ENCODE results near the gene ZBTB21. TPM values are rescaled to one million over a fixed set of nuclear protein-coding genes. Genes with fewer than 3 reads are reported as not detected.
A peak's percentile ranks its signal among the peaks of the same experiment; 100 is the strongest.

Gene ZBTB21
- total and polyA plus RNA-seq, 9 of the 15 experiments (the other 6 are each of a cell fraction or from before 2014, with no cell fraction given): 2.2 to 15.2 (median 8.7) TPM

- no peaks in the 10 kb centered on the region for H3K9me1 ChIP-seq (ENCODE audit: control insufficient read depth, insufficient read depth, low read length)
- ChIA-PET CTCF (ENCODE audit: low intra/inter-chr PET ratio) (no interaction called here), POLR2A (no interaction called here)
- H3K4me1 ChIP-seq (replicated peaks in 1 of 2; ENCODE audit: control insufficient read depth in 2 of 2, insufficient read depth in 2 of 2, low read length in 2 of 2): peaks cover 0 to 4% of the 10 kb centered on the region in 2 experiments; a peak in 2 of 5 replicates
- FAIRE-seq (peak; percentile 57), ATAC-seq (peak; percentile 36), DNase-seq (ENCODE audit: extremely low read depth in 1 of 4, low spot score in 3 of 4) (peak in 2 of 4 experiments; percentile 43 to 47)
- no peak overlapping the region for H3K27ac ChIP-seq (ENCODE audit: extremely low read depth, low read depth, low read length)
- no peak overlapping the region for H3K4me2 ChIP-seq (ENCODE audit: insufficient read depth, low read length)
- no peaks in the 10 kb centered on the region for H3K79me2 ChIP-seq (ENCODE audit: control insufficient read depth, insufficient read depth, low read length)
- in situ Hi-C loops (cut with MboI): no loop called here
- WGBS (ENCODE audit: insufficient coverage, low coverage, missing lambda C conversion rate): 9% methylated on average over 13 of the region's 14 CpGs
- H3K4me3 ChIP-seq: no peak overlapping the region
- BruUV-seq (replicated peaks): no TSS peak
- no peaks in the 10 kb centered on the region for H3K36me3 ChIP-seq (ENCODE audit: control insufficient read depth, insufficient read depth, low read length)
- intact Hi-C loops (cut with micrococcal nuclease): no loop called here
- no peaks in the 10 kb centered on the region for H4K20me1 ChIP-seq (replicated peaks; ENCODE audit: control insufficient read depth, insufficient read depth, low read length)
- H3K9me3 ChIP-seq (replicated peaks; ENCODE audit: control insufficient read depth, insufficient read depth, low read depth, low read length): no peaks in the 10 kb centered on the region
- H3K27me3 ChIP-seq (ENCODE audit: control insufficient read depth in 2 of 2, insufficient read depth in 2 of 2, low read length in 2 of 2): peaks cover 37 to 60% of the 10 kb centered on the region in 2 experiments
- peak overlapping the region; percentile 48 for H2AFZ ChIP-seq (ENCODE audit: low read depth, low read length)
- no peak overlapping the region for H3K9ac ChIP-seq (ENCODE audit: insufficient read depth in 1 of 2, low read depth in 2 of 2, low read length in 2 of 2)
- TF ChIP-seq ZNF121 (CRISPR knock-in tag; conservative IDR thresholded peaks at IDR 0.05): no peak
- TF ChIP-seq NR2C2 (CRISPR knock-in tag; IDR thresholded peaks at IDR 0.05): no peak
- TF ChIP-seq NR2C2 (tag; IDR thresholded peaks at IDR 0.05): peak; percentile 43; the same call in 1 of the 2 replicates
- no peak for TF ChIP-seq HSF4 (CRISPR knock-in tag; IDR thresholded peaks at IDR 0.05; ENCODE audit: borderline replicate concordance)
- TF ChIP-seq CREB5 (CRISPR knock-in tag; IDR thresholded peaks at IDR 0.05): no peak
- no peak for TF ChIP-seq HINFP (tag; conservative IDR thresholded peaks at IDR 0.05; ENCODE audit: low read depth)
- TF ChIP-seq, protein P1, sequence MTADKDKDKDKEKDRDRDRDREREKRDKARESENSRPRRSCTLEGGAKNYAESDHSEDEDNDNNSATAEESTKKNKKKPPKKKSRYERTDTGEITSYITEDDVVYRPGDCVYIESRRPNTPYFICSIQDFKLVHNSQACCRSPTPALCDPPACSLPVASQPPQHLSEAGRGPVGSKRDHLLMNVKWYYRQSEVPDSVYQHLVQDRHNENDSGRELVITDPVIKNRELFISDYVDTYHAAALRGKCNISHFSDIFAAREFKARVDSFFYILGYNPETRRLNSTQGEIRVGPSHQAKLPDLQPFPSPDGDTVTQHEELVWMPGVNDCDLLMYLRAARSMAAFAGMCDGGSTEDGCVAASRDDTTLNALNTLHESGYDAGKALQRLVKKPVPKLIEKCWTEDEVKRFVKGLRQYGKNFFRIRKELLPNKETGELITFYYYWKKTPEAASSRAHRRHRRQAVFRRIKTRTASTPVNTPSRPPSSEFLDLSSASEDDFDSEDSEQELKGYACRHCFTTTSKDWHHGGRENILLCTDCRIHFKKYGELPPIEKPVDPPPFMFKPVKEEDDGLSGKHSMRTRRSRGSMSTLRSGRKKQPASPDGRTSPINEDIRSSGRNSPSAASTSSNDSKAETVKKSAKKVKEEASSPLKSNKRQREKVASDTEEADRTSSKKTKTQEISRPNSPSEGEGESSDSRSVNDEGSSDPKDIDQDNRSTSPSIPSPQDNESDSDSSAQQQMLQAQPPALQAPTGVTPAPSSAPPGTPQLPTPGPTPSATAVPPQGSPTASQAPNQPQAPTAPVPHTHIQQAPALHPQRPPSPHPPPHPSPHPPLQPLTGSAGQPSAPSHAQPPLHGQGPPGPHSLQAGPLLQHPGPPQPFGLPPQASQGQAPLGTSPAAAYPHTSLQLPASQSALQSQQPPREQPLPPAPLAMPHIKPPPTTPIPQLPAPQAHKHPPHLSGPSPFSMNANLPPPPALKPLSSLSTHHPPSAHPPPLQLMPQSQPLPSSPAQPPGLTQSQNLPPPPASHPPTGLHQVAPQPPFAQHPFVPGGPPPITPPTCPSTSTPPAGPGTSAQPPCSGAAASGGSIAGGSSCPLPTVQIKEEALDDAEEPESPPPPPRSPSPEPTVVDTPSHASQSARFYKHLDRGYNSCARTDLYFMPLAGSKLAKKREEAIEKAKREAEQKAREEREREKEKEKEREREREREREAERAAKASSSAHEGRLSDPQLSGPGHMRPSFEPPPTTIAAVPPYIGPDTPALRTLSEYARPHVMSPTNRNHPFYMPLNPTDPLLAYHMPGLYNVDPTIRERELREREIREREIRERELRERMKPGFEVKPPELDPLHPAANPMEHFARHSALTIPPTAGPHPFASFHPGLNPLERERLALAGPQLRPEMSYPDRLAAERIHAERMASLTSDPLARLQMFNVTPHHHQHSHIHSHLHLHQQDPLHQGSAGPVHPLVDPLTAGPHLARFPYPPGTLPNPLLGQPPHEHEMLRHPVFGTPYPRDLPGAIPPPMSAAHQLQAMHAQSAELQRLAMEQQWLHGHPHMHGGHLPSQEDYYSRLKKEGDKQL (CRISPR knock-in tag; IDR thresholded peaks at IDR 0.05; ENCODE audit: borderline replicate concordance): no peak
- TF ChIP-seq, protein P2, sequence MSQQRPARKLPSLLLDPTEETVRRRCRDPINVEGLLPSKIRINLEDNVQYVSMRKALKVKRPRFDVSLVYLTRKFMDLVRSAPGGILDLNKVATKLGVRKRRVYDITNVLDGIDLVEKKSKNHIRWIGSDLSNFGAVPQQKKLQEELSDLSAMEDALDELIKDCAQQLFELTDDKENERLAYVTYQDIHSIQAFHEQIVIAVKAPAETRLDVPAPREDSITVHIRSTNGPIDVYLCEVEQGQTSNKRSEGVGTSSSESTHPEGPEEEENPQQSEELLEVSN (IDR thresholded peaks at IDR 0.05; ENCODE audit: borderline replicate concordance in 1 of 2, extremely low read depth in 1 of 2, insufficient read depth in 1 of 2, insufficient read length in 1 of 2, low read depth in 1 of 2, low read length in 1 of 2, poor library complexity in 1 of 2, severe bottlenecking in 1 of 2): peak in 1 of 2 experiments; percentile 17
- no peak for TF ChIP-seq PYGO2 (tag; IDR thresholded peaks at IDR 0.05)
These were observed 36.1 kb downstream of the ZBTB21 start for GRCh38 chr21:41973861-41974751.

Measured in K562 (cell line).